22Rv1 (cell line): ENCODE results near the gene GUSB.

Experiments
- ZFX ChIP-seq: fragments of 450-650 bp; IDR thresholded peaks from 2 replicates; pipeline ENCODE4 v1.6.1; 2017; ENCODE audit warnings: antibody characterized with exemption, borderline replicate concordance
- TF ChIP-seq, protein P1 (sequence below): fragments of 450-650 bp; IDR thresholded peaks from 2 replicates; pipeline ENCODE4 v1.5.1; 2017; ENCODE audit warnings: mild to moderate bottlenecking

DNA sequence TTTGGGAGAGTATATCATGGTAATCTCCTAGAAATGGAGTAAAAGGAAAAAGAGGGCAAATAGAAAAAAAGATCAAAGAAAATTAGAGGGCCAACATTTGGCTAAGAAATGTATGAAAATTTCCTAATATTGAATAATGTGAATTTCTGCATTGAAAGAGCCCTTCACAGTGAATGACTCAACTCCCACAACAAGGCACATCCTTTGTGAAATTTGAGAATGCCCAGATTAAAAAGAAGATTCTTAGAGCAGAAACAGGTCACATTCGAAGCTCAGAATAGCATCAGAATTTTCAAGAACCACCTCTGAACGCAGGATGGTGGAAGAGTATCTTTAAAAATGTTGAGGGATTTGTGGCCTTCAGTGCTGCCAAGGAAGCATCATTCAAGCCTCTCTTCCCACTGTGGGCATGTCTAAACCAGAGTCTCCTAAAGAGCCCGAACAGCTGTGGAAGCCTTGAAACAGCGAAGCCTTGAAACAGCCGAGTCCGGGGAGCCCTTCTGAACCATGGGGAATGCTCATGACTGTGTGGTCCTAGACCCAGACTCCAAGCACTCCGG lies 43.6 kb downstream of the GUSB start:
- TF ChIP-seq, protein P1, sequence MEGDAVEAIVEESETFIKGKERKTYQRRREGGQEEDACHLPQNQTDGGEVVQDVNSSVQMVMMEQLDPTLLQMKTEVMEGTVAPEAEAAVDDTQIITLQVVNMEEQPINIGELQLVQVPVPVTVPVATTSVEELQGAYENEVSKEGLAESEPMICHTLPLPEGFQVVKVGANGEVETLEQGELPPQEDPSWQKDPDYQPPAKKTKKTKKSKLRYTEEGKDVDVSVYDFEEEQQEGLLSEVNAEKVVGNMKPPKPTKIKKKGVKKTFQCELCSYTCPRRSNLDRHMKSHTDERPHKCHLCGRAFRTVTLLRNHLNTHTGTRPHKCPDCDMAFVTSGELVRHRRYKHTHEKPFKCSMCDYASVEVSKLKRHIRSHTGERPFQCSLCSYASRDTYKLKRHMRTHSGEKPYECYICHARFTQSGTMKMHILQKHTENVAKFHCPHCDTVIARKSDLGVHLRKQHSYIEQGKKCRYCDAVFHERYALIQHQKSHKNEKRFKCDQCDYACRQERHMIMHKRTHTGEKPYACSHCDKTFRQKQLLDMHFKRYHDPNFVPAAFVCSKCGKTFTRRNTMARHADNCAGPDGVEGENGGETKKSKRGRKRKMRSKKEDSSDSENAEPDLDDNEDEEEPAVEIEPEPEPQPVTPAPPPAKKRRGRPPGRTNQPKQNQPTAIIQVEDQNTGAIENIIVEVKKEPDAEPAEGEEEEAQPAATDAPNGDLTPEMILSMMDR, result no peak
- TF ChIP-seq ZFX, result no peak
